DMS 273 (cell line): Measurements from ENCODE around the gene EXD2.
"Not testable (repeated sequence)": the region's sequence is repeated elsewhere in the genome, so short reads cannot be mapped to it uniquely, and the experiment has no call there.

Source experiments
- DNase-seq: peaks from one replicate; lab custom pipeline; 2025; ENCODE audit not compliant: unreplicated experiment; lab: John Stamatoyannopoulos, UW

EXD2 gene

GRCh38 chr14:69274321-69274720 lies 83.0 kb downstream of the EXD2 start:
- DNase-seq: no peak

DNA sequence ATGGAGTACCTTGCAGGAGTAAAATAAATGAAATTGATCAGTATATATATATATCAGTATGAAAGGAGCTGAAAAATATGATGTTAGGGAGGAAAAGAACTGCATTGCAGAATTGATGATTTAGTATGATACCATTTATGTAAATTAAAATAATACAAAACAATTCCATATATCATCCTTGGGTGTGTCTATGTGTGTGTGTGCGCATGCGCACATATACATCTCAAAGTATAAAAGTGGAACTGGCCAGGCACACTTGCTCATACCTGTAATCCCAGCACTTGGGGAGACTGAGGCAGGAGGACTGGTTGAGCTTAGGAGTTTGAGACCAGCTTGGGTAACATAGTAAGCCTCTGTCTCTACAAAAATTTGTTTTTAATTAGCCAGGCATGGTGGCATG lies 84.0 kb downstream of the EXD2 start:
- DNase-seq: no peak

DNA sequence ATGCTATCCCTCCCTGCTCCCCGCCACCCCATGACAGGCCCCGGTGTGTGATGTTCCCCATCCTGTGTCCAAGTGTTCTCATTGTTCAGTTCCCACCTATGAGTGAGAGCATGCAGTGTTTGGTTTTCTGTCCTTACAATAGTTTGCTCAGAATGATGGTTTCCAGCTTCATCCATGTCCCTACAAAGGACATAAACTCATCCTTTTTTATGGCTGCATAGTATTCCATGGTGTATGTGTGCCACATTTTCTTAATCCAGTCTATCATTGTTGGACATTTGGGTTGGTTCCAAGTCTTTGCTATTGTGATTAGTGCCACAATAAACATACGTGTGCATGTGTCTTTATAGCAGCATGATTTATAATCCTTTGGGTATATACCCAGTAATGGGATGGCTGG lies 86.1 kb downstream of the EXD2 start:
- not testable (repeated sequence) for DNase-seq

DNA sequence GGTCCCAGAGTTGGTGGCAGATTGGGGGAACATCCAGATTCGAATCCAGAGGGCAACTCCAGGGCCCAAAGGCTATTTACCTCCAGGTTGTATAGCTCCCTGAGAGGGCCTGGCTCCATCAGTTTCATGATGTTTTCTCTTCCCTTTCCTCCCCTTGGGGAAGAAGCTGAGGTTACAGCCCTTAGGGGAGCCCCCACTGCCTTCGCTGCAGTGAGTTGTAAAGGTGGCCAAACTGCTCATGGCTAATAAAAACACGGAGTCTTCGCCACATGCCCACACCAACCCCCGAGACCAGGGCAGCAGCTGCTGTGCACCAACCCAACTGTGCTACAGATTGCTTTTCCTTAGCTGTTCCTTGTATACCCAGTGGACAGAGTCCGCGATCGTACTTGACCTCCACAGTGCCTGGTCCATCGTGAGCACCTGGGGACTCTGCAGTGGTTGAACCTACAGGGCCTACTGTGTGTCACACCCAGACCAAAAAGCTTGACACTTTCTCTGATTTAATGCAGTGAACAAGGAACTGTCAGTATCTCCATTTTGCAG lies 89.5 kb downstream of the EXD2 start:
- no peak for DNase-seq

DNA sequence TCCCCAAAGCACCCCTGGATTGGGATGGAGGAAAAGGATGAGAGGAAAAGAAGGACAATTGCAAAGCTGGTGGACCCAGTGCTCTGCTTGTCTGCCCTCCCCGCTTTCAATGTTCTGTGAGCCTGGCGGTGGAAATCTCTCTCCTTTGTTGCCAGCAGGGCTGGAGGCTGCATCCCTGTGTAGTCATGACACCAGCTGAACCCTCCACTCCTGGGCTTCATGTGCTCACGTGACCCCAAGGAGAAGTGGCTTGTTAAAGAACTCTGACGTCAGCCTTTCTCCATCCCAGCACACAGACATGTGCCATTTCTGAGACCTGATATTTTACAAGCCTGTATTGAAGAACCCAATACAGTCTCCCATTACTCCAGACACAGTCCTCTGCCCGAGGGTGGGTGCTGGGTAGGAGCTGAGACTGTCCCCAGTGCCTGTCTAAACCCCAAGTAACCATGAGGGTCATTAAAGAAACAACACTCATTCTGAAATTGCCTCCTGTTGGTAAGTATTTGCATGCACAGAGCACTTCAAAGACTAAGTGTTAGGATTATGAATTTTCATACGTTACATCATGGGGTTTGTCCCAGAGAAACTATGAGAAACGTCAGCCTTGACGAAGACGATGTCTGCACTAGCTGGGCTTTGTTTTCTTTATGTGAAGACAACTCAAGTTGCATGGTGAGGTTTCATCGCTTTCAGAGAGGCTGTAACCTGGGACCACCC lies 90.3 kb downstream of the EXD2 start:
- peak; percentile 37 for DNase-seq

DNA sequence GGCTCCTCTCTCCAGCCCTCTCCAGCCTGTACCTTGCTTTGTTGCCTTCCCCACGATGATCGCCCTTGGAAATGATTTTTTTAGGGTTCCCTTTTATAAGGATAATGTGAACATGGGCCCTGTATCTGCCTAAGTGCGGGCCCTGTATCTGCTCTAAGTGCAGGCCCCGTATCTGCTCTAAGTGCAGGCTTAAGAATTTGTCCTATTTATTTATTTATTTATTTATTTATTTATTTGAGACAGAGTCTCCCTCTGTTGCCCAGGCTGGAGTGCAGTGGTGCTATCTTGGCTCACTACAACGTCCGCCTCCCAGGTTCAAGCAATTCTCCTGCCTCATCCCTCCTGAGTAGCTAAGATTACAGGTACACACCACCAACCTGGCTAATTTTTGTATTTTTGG lies 91.2 kb downstream of the EXD2 start:
- no peak for DNase-seq

- DNase-seq: no peak
These were observed 92.9 kb downstream of the EXD2 start for GRCh38 chr14:69284170-69284569.

GRCh38 chr14:69285661-69286255 lies 94.5 kb downstream of the EXD2 start:
- no peak for DNase-seq

- DNase-seq: peak; percentile 52
These were observed 96.1 kb downstream of the EXD2 start for GRCh38 chr14:69287098-69288010.

DNA sequence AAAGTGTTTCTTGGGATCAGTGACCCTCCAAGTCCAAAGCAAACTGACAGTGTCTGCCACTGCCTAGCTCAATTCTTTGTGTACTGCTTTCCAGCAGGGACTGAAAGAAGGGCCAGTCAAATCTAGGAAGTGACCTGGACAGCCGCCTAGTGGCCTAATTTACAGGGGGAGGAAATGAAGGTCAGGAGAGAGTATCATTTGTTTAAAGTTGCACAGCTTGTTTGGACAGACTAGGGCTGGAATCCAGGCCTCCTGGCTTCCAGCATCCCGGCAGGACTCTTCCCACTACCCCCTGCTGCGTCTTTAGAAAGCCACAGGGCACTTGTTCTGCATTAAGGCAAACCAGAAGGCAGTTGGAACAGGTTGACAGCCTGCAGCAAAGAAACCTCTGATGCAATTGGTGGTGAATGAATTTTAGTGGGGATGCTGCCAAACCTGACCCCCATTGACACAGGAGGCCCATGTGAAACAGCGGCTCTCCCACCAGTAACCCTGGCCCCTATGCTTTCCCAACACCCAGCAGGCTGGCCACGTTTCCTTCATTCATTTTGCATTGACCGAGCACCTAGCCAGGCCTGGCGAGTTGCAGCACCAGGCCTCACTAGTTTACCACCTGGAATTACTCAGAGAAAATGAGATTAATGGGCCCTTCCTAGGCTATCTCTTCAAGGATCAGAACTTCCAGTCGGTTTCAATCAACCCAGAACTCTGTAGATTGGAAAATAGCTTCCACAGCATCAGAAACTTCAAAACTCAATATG lies 96.9 kb downstream of the EXD2 start:
- no peak for DNase-seq

- no peak for DNase-seq
These were observed 97.8 kb downstream of the EXD2 start for GRCh38 chr14:69288956-69289705.

- no peak for DNase-seq
These were observed 98.7 kb downstream of the EXD2 start for GRCh38 chr14:69289811-69290520.

DNA sequence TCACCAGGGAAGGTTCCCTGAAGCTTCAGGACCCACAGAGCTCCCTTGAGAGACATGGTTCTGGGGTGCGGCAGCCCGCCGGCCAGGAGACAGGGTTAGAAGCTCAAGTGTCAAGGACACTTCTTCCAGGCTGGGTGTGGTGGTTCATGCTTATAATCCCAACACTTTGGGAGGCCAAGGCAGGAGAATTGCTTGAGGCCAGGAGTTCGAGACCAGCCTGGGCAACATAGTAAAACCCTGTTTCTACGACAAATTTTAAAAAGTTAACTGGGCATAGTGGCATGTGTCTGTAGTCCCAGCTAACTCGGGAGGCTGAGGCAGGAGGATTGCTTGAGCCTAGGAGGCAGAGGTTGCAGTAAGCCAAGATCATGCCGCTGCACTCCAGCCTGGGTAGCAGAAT lies 99.6 kb downstream of the EXD2 start:
- not testable (repeated sequence) for DNase-seq

DNA sequence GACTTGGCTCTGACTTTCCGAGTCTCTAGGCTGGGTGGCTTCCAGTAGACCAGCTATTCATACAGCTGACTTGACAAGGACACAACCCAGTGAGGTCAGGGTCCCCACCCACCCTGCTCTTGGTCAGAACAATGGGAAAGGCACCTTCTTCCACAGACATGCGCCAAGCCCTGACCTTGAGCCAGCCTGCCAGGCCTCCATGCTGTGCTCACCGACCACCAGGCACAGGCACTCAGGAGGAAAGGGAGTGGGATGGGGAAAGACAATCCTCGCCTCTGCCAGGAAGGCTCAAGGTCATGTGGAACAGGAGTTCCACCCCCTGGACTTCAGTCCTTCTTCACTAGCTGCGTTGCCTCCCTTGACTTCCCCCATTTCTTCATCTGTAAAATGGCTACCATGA lies 100.1 kb downstream of the EXD2 start:
- DNase-seq: no peak

- DNase-seq: no peak
These were observed 100.7 kb downstream of the EXD2 start for GRCh38 chr14:69291891-69292561.
